ENCODE data around the gene NCBP2.
A peak's percentile ranks its signal among the peaks of the same experiment; 100 is the strongest.

The NCBP2 gene

GRCh38 chr3:196938576-196938975 lies 3.8 kb downstream of the NCBP2 start:
- DNase-seq = no peak

- DNase-seq = no peak
Measured at GRCh38 chr3:196938124-196938523, 4.2 kb downstream of the NCBP2 start.

GRCh38 chr3:196936288-196936687 lies 6.0 kb downstream of the NCBP2 start:
- no peak for DNase-seq

- DNase-seq = no peak
Measured at GRCh38 chr3:196932600-196932999, 9.7 kb downstream of the NCBP2 start.

- DNase-seq = no peak
Measured at GRCh38 chr3:196931828-196932587, 10.3 kb downstream of the NCBP2 start.

GRCh38 chr3:196931157-196931556 lies 11.2 kb downstream of the NCBP2 start:
- no peak for DNase-seq

GRCh38 chr3:196927571-196928453 lies 14.5 kb downstream of the NCBP2 start:
- no peak for DNase-seq

- DNase-seq = no peak
Measured at GRCh38 chr3:196920733-196921132, 21.6 kb downstream of the NCBP2 start.

GRCh38 chr3:196918968-196919367 lies 23.4 kb downstream of the NCBP2 start:
- peak in 1 of 2 experiments; percentile 11 for DNase-seq

- no peak for DNase-seq
Measured at GRCh38 chr3:196916995-196917394, 25.3 kb downstream of the NCBP2 start.

GRCh38 chr3:196916221-196916620 lies 26.1 kb downstream of the NCBP2 start:
- DNase-seq = no peak

GRCh38 chr3:196915375-196915774 lies 27.0 kb downstream of the NCBP2 start:
- no peak for DNase-seq

GRCh38 chr3:196914866-196915265 lies 27.5 kb downstream of the NCBP2 start:
- no peak for DNase-seq

GRCh38 chr3:196903740-196904139 lies 38.6 kb downstream of the NCBP2 start:
- DNase-seq = no peak

- DNase-seq = no peak
Measured at GRCh38 chr3:196902296-196902695, 40.0 kb downstream of the NCBP2 start.

- DNase-seq = no peak
Measured at GRCh38 chr3:196901768-196902167, 40.6 kb downstream of the NCBP2 start.

GRCh38 chr3:196896229-196896628 lies 46.1 kb downstream of the NCBP2 start:
- no peak for DNase-seq

- DNase-seq = no peak
Measured at GRCh38 chr3:196894557-196895295, 47.6 kb downstream of the NCBP2 start.

GRCh38 chr3:196889844-196890708 lies 52.3 kb downstream of the NCBP2 start:
- no peak for DNase-seq

- no peak for DNase-seq
Measured at GRCh38 chr3:196886144-196886543, 56.2 kb downstream of the NCBP2 start.
